HepG2 (cell line): ENCODE data around the gene PPDPF. TPM values are rescaled to one million over a fixed set of nuclear protein-coding genes. Genes with fewer than 3 reads are reported as not detected.

Source experiments
- ATAC-seq: fragments of 200-7000 bp; cut with Tn5 transposase; 3 replicates; pipeline ENCODE4 v1.9.1; 2020; ENCODE audit warnings: mild to moderate bottlenecking, moderate library complexity
- BruUV-seq: library from RNA; stranded (reverse); fragments of 400-500 nt; replicated peaks from 2 replicates; lab custom pipeline; 2021; lab: Mats Ljungman, UMichigan
- CTCF ChIA-PET: fragments of 300-600 bp; formaldehyde crosslinking; extraction: SDS; loops from one replicate; lab custom pipeline; 2021; ENCODE audit warnings: low total read pairs, inconsistent platforms, low intra/inter-chr PET ratio; lab: Yijun Ruan, JAX
- POLR2A ChIA-PET: fragments of 350-600 bp; sonication (Branson Sonifier 250); formaldehyde crosslinking; loops from one replicate; lab custom pipeline; 2020; ENCODE audit warnings: antibody characterized with exemption, inconsistent platforms; lab: Yijun Ruan, JAX
- DNase-seq: peaks from one replicate; pipeline ENCODE4 v3.0.0-alpha.2; 2015; ENCODE audit warnings: low spot score
- FAIRE-seq: peaks from 3 replicates; lab custom pipeline; 2011; peaks lifted over from hg19 to GRCh38; lab: Jason Lieb, UNC
- H2AFZ ChIP-seq: one replicate; pipeline ENCODE4 v1.6.1; 2011; ENCODE audit warnings: low read length, inconsistent platforms
- H3K27ac ChIP-seq: fragments of 300-600 bp; 3 replicates; pipeline ENCODE4 v1.8.0; 2011; ENCODE audit warnings: mixed run types, mild to moderate bottlenecking, mixed read lengths, low read length, inconsistent platforms; ENCODE audit not compliant: insufficient read depth; ENCODE audit errors: extremely low read length
- H3K27me3 ChIP-seq, 2 experiments: fragments of 200-600 bp in 1 of 2; 2 replicates in 1 of 2; 3 replicates in 1 of 2; pipeline versions ENCODE4 v1.6.0 to v1.8.0; 2011; ENCODE audit warnings: low read length in 2 of 2, mild to moderate bottlenecking in 2 of 2, moderate library complexity in 2 of 2, inconsistent platforms in 1 of 2; ENCODE audit not compliant: insufficient read depth in 2 of 2, control insufficient read depth in 1 of 2
- H3K36me3 ChIP-seq, 2 experiments: fragments of 200-600 bp in 1 of 2; replicated peaks in 1 of 2; 2 replicates in 1 of 2; 3 replicates in 1 of 2; pipeline versions ENCODE4 v1.5.1 to v1.8.0; 2011; ENCODE audit warnings: low read length in 2 of 2, inconsistent platforms in 1 of 2; ENCODE audit not compliant: insufficient read depth in 2 of 2, control insufficient read depth in 1 of 2
- H3K4me1 ChIP-seq: 2 replicates; pipeline ENCODE4 v1.5.1; 2012; ENCODE audit warnings: low read length, inconsistent platforms; ENCODE audit not compliant: insufficient read depth
- H3K4me2 ChIP-seq: 2 replicates; pipeline ENCODE4 v1.6.0; 2011; ENCODE audit warnings: low read depth, low read length, inconsistent platforms
- H3K4me3 ChIP-seq, 3 experiments: fragments of 200-600 bp in 1 of 3; sonication (generic), shearing (Covaris generic) in 1 of 3; replicated peaks in 1 of 3; 2 replicates each; pipeline ENCODE4 v1.5.1; 2011 to 2016; ENCODE audit warnings: low read length in 3 of 3, inconsistent platforms in 2 of 3, low read depth in 2 of 3, mild to moderate bottlenecking in 2 of 3, control low read depth in 1 of 3, mixed read lengths in 1 of 3; ENCODE audit not compliant: insufficient read depth in 1 of 3
- H3K79me2 ChIP-seq: one replicate; pipeline ENCODE4 v1.6.1; 2011; ENCODE audit warnings: low read length, inconsistent platforms; ENCODE audit not compliant: insufficient read depth
- H3K9ac ChIP-seq: 2 replicates; pipeline ENCODE4 v1.6.0; 2011; ENCODE audit warnings: mild to moderate bottlenecking, low read depth, low read length, inconsistent platforms; ENCODE audit not compliant: insufficient read depth
- H3K9me3 ChIP-seq: 2 replicates; pipeline ENCODE4 v1.5.1; 2012; ENCODE audit warnings: mild to moderate bottlenecking, low read length
- H4K20me1 ChIP-seq: 2 replicates; pipeline ENCODE4 v1.6.0; 2011; ENCODE audit warnings: inconsistent platforms, mild to moderate bottlenecking, low read length, moderate library complexity; ENCODE audit not compliant: insufficient read depth
- EZH2 ChIP-seq: conservative IDR thresholded peaks from 2 replicates; pipeline ENCODE4 v1.6.1; 2012; ENCODE audit warnings: mild to moderate bottlenecking, low read depth, low read length, moderate library complexity
- GLMP ChIP-seq: sonication (generic); formaldehyde crosslinking; IDR thresholded peaks from 2 replicates; pipeline ENCODE4 v1.9.0; 2021; ENCODE audit warnings: missing genetic modification reagents, mild to moderate bottlenecking, borderline replicate concordance
- JARID2 ChIP-seq: sonication (generic); formaldehyde crosslinking; IDR thresholded peaks from 2 replicates; pipeline ENCODE4 v1.8.1; 2023; ENCODE audit warnings: missing genetic modification reagents, inconsistent platforms; ENCODE audit not compliant: insufficient replicate concordance
- KDM5B ChIP-seq: sonication (generic); formaldehyde crosslinking; IDR thresholded peaks from 2 replicates; pipeline ENCODE4 v1.4.0; 2020; ENCODE audit warnings: missing genetic modification reagents, mild to moderate bottlenecking, borderline replicate concordance
- MAZ ChIP-seq, 2 experiments: sonication (generic) in 1 of 2; formaldehyde crosslinking in 1 of 2; IDR thresholded peaks; 2 replicates each; pipeline versions ENCODE4 v1.5.0 to v1.6.1; 2012 to 2020; ENCODE audit warnings: low read depth in 2 of 2, mild to moderate bottlenecking in 2 of 2, borderline replicate concordance in 1 of 2, improper control_type of control experiment in 1 of 2, low read length in 1 of 2, missing genetic modification reagents in 1 of 2, moderate library complexity in 1 of 2
- POLR2AphosphoS5 ChIP-seq: IDR thresholded peaks from 2 replicates; pipeline ENCODE4 v1.6.1; 2012; ENCODE audit warnings: low read depth, low read length
- POLR2G ChIP-seq: fragments of 200-400 bp; formaldehyde crosslinking; IDR thresholded peaks from 2 replicates; pipeline ENCODE4 v1.6.1; 2018; ENCODE audit warnings: mild to moderate bottlenecking, low read depth, low read length, moderate library complexity
- SP1 ChIP-seq, 2 experiments: fragments of 450-650 bp in 1 of 2; sonication (generic) in 1 of 2; formaldehyde crosslinking in 1 of 2; IDR thresholded peaks; 2 replicates each; pipeline versions ENCODE4 v1.4.0 to v1.6.1; 2016 to 2020; ENCODE audit warnings: missing genetic modification reagents in 1 of 2
- ZFX ChIP-seq: sonication (generic); formaldehyde crosslinking; IDR thresholded peaks from 2 replicates; pipeline ENCODE4 v1.4.0; 2020; ENCODE audit warnings: mild to moderate bottlenecking, low read depth, missing genetic modification reagents, moderate library complexity
- ZNF142 ChIP-seq: sonication (generic); formaldehyde crosslinking; IDR thresholded peaks from 2 replicates; pipeline ENCODE4 v1.4.0; 2020; ENCODE audit warnings: missing genetic modification reagents
- ZNF24 ChIP-seq: fragments of 450-650 bp; IDR thresholded peaks from 2 replicates; pipeline ENCODE4 v1.6.1; 2017; ENCODE audit warnings: antibody characterized with exemption, mild to moderate bottlenecking
- WGBS: methylation state at CpG from one replicate; pipeline ENCODE4 v1.1.6; 2017; ENCODE audit warnings: low lambda C conversion rate; 5-methylcytosine and 5-hydroxymethylcytosine counted together
- in situ Hi-C: cut with HindIII; loops from 2 replicates; pipeline ENCODE4 v1.10.0; 2017; ENCODE audit warnings: low pct_unique_long_range_greater_than_20kb; ENCODE audit not compliant: extremely low pct_ligation_motif_present
- intact Hi-C: fragments of 100-400 bp; cut with micrococcal nuclease; formaldehyde crosslinking; loops from one replicate; pipeline ENCODE4 v1.10.0; 2022; ENCODE audit not compliant: unreplicated experiment
- polyA plus RNA-seq, 8 experiments: library from polyadenylated mRNA; depleted of rRNA in 3 of 8; stranded (reverse) in 7 of 8; unstranded in 1 of 8; fragments of >200 nt; fragmentation: Illumina TruSeq in 4 of 8; extraction: Trizol in 4 of 8; gene quantifications; 2 replicates each; pipeline versions ENCODE4 v1.2.1 to v1.2.3, GENCODE V29; 2011 to 2016; ENCODE audit warnings: low read depth in 4 of 8, missing spikeins in 1 of 8, mixed read lengths in 1 of 8; ENCODE audit not compliant: insufficient read depth in 1 of 8
- total RNA-seq, 5 experiments: library from RNA; depleted of rRNA; stranded (reverse); fragments of >200 nt; fragmentation: Illumina TruSeq; extraction: Trizol; gene quantifications; 2 replicates each; pipeline ENCODE4 v1.2.3, GENCODE V29; 2016; ENCODE audit warnings: low read depth in 1 of 5

Gene PPDPF
- total and polyA plus RNA-seq, 2 of the 13 experiments (the other 11 are each of a cell fraction or from before 2014, with no cell fraction given): 1.8 to 7.0 TPM

GRCh38 chr20:63520504-63520933 is at the start of gene PPDPF (continued):
- TF ChIP-seq GLMP (CRISPR knock-in tag) (no peak), ZFX (CRISPR knock-in tag) (peak; percentile 48), POLR2AphosphoS5 (peak; percentile 62; the same call in 1 of the 2 replicates), POLR2G (peak; percentile 75), KDM5B (CRISPR knock-in tag) (0 out of 2 replicates have a peak, but pooled peaks have one; percentile 8), MAZ (IDR thresholded peaks at IDR 0.05; ENCODE audit: borderline replicate concordance, low read depth, low read length) (no peak), MAZ (CRISPR knock-in tag; IDR thresholded peaks at IDR 0.05; ENCODE audit: low read depth) (peak; percentile 47; the same call in 1 of the 2 replicates), SP1 (IDR thresholded peaks at IDR 0.05) (no peak), SP1 (CRISPR knock-in tag; IDR thresholded peaks at IDR 0.05) (0 out of 2 replicates have a peak, but pooled peaks have one; percentile 41)

GRCh38 chr20:63471002-63471716 is 49.4 kb upstream of the PPDPF start:
- peaks cover 47 to 90% of the 10 kb centered on the region in 2 experiments for H3K27me3 ChIP-seq
- H3K27ac ChIP-seq: no peak overlapping the region
- H3K36me3 ChIP-seq: no peaks in the 10 kb centered on the region
- 16% methylated on average over 42 of the region's 46 CpGs for WGBS
- no peak overlapping the region for H3K9ac ChIP-seq
- no peak overlapping the region for H3K4me3 ChIP-seq
- ATAC-seq (0 out of 3 replicates have a peak, but pooled peaks have one; percentile 3), FAIRE-seq (no peak), DNase-seq (no peak)
- CTCF ChIA-PET: no interaction called here
- no peaks in the 10 kb centered on the region for H3K79me2 ChIP-seq
- BruUV-seq: no TSS peak
- intact Hi-C loops: no loop called here
- H2AFZ ChIP-seq: no peak overlapping the region
- H3K9me3 ChIP-seq: no peaks in the 10 kb centered on the region
- POLR2A ChIA-PET: no interaction called here
- H3K4me1 ChIP-seq: no peaks in the 10 kb centered on the region
- in situ Hi-C loops: no loop called here
- H3K4me2 ChIP-seq: no peak overlapping the region
- peaks cover 13% of the 10 kb centered on the region; the same call in 1 of the 2 replicates for H4K20me1 ChIP-seq
- TF ChIP-seq ZNF142: no peak
- TF ChIP-seq JARID2 (CRISPR knock-in tag): no peak
- peak; percentile 93 for TF ChIP-seq EZH2
- no peak for TF ChIP-seq ZNF24
